Adrenal gland (tissue), 5 donors: ENCODE measurements around the gene SLC26A2.

ENCODE experiments used
- CTCF ChIP-seq, 6 experiments: fragments of 450-650 bp in 4 of 6; fragments of 200-600 bp in 2 of 6; sonication (generic) in 1 of 6; IDR thresholded peaks; 1 replicate in 5 of 6; 2 replicates in 1 of 6; pipeline versions ENCODE4 v1.5.1 to v1.8.0; 2016 to 2021; ENCODE audit warnings: antibody characterized with exemption in 6 of 6, mild to moderate bottlenecking in 2 of 6, moderate library complexity in 1 of 6
- POLR2A ChIP-seq, 2 donors: fragments of 450-650 bp; IDR thresholded peaks; one replicate each; pipeline ENCODE4 v1.6.1; 2017; ENCODE audit warnings: antibody characterized with exemption in 2 of 2, mild to moderate bottlenecking in 2 of 2, moderate library complexity in 1 of 2
- donor health status: DM: no; HTN: no; CAD: no.

GRCh38 chr5:149961957-149962409, 1.4 kb downstream of the SLC26A2 start:
- TF ChIP-seq CTCF (IDR thresholded peaks at IDR 0.05) (peak; percentile 20 to 73 (median 60)), POLR2A (IDR thresholded peaks at IDR 0.05) (no peak)
